ENCODE measurements around the gene RAD51AP2. TPM values are rescaled to one million over a fixed set of nuclear protein-coding genes. Genes with fewer than 3 reads are reported as not detected.

Gene RAD51AP2
- total and polyA plus RNA-seq, 8 donors = 0.20 to 0.55 TPM; not detected in 6

GRCh38 chr2:17540093-17540812 is 22.0 kb upstream of the RAD51AP2 start, which contains the start of gene VSNL1:
Gene VSNL1, plus strand, starts transcription at chr2:17540696. Its CDS starts 51,379 bp downstream, at chr2:17592075.
- no peaks in the 10 kb centered on the region for H3K9me3 ChIP-seq
- no peaks in the 10 kb centered on the region for H3K36me3 ChIP-seq
- WGBS, 5 donors = 1 to 2% (median 1%) methylated on average over 41 to 43 of the region's 43 CpGs
- TF ChIP-seq POLR2AphosphoS5 (IDR thresholded peaks at IDR 0.05) (peak in 2 of 3 donors; percentile 54 to 59), EP300 (IDR thresholded peaks at IDR 0.05) (no peak), CTCF (IDR thresholded peaks at IDR 0.05) (no peak), POLR2A (IDR thresholded peaks at IDR 0.05) (no peak)
- H3K4me3 ChIP-seq = peak within 1 kb of the TSS; percentile 53 to 64 (median 58)
- H3K4me1 ChIP-seq = peaks cover 0 to 41% (median 39%) of the 10 kb centered on the region in 4 donors
- intact Hi-C loops (cut with DNase I; ENCODE audit: low total_unique reads) = no loop called here
- peaks cover 0 to 55% (median 27%) of the 10 kb centered on the region in 3 donors for H3K27me3 ChIP-seq
- DNase-seq = peak; percentile 85 to 97
- peak within 1 kb of the TSS; percentile 72 to 85 (median 83) for H3K27ac ChIP-seq

- Histone ChIP-seq H3K9me3 (no peaks in the 10 kb centered on the region), H3K27ac (peak overlapping the region; percentile 72 to 85 (median 83)), H3K36me3 (no peaks in the 10 kb centered on the region), H3K27me3 (peaks cover 0 to 55% (median 27%) of the 10 kb centered on the region in 3 donors), H3K4me1 (peaks cover 0 to 41% (median 39%) of the 10 kb centered on the region in 4 donors), H3K4me3 (peak overlapping the region; percentile 53 to 64 (median 58))
- peak in 1 of 2 donors; percentile 72 for DNase-seq
- intact Hi-C loops (cut with DNase I; ENCODE audit: low total_unique reads) = no loop called here
- 2 to 8% (median 4%) methylated on average over 12 to 13 of the region's 13 CpGs for WGBS, 5 donors
- no peak for TF ChIP-seq POLR2A (IDR thresholded peaks at IDR 0.05)
- TF ChIP-seq CTCF (IDR thresholded peaks at IDR 0.05) = no peak
- TF ChIP-seq EP300 (IDR thresholded peaks at IDR 0.05) = no peak
- TF ChIP-seq POLR2AphosphoS5 (IDR thresholded peaks at IDR 0.05) = no peak
Measured at GRCh38 chr2:17539611-17540092, 21.4 kb upstream of the RAD51AP2 start.

GRCh38 chr2:17538844-17539554 is 20.8 kb upstream of the RAD51AP2 start:
- H3K27me3 ChIP-seq = peaks cover 0 to 55% (median 27%) of the 10 kb centered on the region in 3 donors
- DNase-seq = peak; percentile 78 to 95
- intact Hi-C loops (cut with DNase I; ENCODE audit: low total_unique reads) = no loop called here
- H3K4me1 ChIP-seq = peaks cover 0 to 41% (median 39%) of the 10 kb centered on the region in 4 donors
- H3K27ac ChIP-seq = peak overlapping the region; percentile 72 to 88 (median 83)
- no peak for TF ChIP-seq EP300 (IDR thresholded peaks at IDR 0.05)
- TF ChIP-seq CTCF (IDR thresholded peaks at IDR 0.05) = no peak
- TF ChIP-seq POLR2A (IDR thresholded peaks at IDR 0.05) = no peak
- TF ChIP-seq POLR2AphosphoS5 (IDR thresholded peaks at IDR 0.05) = peak in 2 of 3 donors; percentile 27 to 83
- no peaks in the 10 kb centered on the region for H3K36me3 ChIP-seq
- no peaks in the 10 kb centered on the region for H3K9me3 ChIP-seq
- 1 to 3% (median 1%) methylated on average over 32 to 52 of the region's 52 CpGs for WGBS, 5 donors
- H3K4me3 ChIP-seq = peak overlapping the region; percentile 53 to 64 (median 58)

Measured in stomach (tissue), 9 donors.